ENCODE results near the gene SEC23B.
A peak's percentile ranks its signal among the peaks of the same experiment; 100 is the strongest.

Gene SEC23B

DNA sequence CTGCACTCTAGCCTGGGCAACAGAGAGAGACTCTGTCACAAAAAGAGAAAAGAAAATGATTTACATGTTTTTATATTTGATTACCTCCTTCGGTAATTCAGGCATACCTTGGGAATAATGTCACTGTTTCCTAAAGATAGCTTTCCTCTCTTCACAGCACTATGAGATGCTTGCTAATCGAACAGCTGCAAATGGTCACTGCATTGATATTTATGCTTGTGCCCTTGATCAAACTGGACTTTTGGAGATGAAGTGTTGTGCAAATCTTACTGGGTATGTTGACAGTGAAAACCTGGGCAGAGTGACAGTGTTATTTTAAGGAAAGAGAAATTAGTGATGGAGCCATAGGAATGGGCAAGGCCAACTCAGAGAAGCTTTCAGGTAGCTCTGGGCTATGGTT is 19.6 kb downstream of the SEC23B start:
- DNase-seq, result no peak

DNA sequence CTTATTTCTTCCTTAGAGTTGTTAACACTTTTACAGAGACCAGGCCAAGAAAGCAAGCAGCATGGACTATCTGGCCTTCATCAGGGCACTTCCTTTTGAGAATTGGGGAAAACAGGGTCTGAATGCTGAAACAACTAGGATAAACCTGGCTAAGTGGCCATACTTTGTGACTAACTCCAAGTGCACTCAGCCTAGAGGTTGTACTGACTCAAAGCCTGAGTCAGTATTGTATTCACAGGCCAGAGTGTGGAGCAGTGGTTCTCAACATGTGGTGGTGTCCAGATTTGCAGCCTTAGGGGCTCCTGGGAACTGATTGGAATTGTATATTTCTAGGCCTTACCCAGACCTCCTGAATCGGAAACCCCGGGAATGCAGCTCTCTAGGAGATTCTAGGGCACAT is 20.1 kb downstream of the SEC23B start:
- no peak for DNase-seq

GRCh38 chr20:18529041-18529440 is 21.3 kb downstream of the SEC23B start:
- DNase-seq, result no peak

DNA sequence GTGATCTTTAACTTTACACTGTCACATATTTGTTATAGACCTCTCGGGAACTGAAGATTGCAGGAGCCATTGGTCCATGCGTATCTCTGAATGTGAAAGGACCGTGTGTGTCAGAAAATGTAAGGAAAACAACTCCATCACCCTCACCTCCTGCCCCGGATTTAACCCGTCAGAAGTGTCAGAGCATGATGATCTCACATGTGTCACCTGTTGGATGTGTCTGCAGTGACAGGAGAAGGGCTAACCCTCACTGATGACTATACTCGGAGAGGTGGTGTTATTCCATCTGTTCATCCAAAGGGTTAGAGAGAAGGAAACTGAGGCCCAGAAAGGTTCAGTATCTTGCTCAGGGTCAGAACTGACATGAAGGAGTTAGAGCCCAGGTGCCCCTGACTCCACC is 24.9 kb downstream of the SEC23B start:
- DNase-seq, result no peak

GRCh38 chr20:18533491-18533890 is 25.8 kb downstream of the SEC23B start:
- no peak for DNase-seq

DNA sequence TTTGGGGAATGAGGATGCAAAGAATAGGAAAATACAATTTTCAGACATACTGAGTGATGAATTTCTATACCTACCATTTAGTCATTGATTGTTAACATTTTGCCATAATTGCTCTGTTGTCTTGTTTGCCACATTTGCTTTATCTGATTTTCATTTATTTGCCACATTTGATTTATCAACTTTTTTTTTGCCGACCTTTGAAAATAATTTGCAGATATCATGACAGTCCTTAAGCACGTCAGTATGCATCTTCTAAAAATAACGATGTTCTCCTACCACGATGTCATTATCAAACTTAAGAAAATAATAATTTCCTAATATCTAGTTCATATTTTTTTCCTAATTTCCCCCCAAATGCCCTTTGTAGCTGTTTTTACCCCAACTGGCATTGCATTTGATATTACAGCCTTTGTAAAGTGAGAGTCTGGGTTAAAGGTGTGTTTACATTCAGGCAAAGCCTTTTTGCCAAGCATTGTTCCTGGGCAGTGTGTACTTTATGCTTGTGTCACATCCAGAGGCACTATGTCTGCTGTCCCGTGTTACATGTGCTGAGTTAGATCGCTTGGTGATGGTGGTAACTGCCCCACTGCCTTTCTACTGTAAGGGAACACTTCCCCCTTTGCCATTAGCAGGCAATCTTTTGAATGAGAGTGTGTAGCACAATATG is 26.4 kb downstream of the SEC23B start:
- no peak for DNase-seq

DNA sequence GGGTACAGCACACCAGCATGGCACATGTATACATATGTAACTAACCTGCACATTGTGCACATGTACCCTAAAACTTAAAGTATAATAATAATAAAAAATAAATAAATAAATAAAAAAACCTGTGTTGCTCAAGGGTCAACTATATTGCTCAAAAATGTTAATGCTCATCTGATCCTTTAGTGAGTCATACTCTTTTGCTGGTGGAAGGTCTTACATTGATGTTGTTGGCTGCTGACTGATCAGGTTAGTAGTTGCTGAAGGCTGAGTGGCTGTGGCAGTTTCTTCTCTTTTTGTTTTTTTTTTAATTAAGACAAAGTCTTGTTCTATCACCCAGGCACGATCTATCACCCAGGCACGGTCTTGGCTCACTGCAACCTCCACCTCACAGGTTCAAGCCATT is 29.9 kb downstream of the SEC23B start:
- no peak for DNase-seq

- no peak for DNase-seq
Measured at GRCh38 chr20:18541741-18542140, 34.0 kb downstream of the SEC23B start.

DNA sequence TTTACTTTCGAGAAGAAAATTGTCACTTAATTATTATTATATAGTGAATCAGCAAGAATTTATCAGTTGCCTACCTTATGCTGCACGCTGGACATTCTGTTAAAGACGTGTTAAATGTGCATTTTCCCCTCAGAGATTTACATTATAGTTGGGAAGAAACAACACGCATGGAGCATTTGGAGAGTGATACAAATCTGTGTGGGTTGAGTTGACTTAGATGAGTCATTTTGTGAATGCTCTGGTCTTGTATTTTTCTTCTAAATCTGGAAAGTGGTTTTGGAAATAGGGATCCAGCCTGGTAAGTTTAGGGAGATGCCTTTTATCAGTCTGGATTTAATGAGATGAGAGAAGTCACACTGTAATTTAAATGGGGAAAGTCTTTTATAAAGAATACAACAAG is 35.5 kb downstream of the SEC23B start:
- DNase-seq, result no peak

DNA sequence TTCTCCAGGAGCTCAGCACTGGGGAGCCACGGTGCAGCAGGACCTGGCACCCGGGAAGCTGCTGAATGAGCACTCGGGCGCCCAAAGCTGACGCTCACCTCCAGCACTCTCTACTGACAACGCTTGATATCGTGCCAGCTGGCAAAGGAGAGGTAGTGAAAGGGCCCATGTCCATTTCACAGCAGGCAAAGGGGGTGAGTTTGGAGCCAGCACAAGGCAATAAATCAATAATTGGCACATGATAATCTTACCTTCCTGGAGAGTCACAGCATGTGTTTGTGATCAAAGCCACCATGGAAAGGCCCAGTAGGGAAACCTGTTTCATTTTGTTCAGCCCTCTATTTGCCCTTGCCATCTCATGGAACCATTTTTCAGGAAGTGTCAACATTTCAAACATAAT is 36.2 kb downstream of the SEC23B start:
- DNase-seq, result no peak

DNA sequence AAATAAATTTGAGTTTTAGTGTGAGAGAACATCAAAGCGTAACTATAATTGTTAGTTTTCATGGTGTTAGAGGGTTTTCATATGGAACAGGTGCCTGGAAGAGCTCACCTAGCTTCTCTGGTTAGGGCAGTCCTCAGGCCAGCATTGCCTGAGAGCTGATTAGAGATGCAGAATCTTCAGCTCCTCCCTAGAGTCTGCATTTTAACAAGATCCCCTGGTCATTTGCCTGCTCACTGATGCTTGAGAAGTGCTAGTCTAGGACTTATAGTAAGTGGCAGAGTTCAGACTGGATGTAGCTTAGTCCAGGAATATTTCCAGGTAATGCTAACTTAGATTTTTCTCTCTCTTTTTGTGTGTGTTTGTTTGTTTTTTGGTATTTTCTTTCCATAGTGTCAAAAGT is 37.8 kb downstream of the SEC23B start:
- DNase-seq, result no peak

DNA sequence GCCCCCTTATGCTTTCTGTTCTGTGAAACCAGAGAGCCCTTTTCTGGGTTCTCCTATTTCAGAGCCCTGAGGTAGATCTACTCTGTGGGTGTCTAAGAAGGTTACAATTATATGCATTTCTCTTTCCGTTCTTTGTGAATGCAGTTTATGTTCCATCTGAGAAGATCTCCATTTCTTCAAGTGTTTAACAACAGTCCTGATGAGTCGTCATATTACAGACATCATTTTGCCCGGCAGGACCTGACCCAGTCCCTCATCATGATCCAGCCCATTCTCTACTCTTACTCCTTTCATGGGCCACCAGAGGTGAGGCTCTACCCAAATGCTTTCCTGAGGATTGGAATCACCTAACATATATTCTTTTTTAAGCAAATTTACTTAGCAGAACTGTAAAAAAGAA is 40.7 kb downstream of the SEC23B start:
- no peak for DNase-seq

DNA sequence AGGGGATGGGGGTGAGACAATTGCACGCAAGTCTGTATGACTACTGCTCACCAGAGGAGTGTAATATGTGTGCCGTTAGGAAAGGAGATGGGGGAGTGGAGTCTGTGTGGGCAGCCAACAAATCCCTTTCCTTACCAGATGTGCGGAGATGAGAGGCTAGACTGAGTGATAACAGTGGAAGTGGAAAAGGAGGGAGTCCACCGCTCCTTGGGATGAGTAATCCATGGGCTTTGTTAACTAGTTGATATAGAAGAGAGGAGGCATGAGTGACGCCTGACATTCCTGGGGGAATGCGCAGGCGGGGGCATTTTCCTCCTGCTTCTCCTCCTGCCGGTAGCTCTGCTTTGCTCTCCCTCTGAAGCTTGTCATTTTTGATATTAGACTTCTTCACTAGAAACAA is 46.0 kb downstream of the SEC23B start:
- DNase-seq, result no peak

- DNase-seq, result peak; percentile 95
Measured at GRCh38 chr20:18566892-18567738, 59.4 kb downstream of the SEC23B start, which contains the start of gene SMIM26. Gene SMIM26, plus strand, starts transcription at chr20:18567432. Its CDS starts 47 bp downstream, at chr20:18567479.

DNA sequence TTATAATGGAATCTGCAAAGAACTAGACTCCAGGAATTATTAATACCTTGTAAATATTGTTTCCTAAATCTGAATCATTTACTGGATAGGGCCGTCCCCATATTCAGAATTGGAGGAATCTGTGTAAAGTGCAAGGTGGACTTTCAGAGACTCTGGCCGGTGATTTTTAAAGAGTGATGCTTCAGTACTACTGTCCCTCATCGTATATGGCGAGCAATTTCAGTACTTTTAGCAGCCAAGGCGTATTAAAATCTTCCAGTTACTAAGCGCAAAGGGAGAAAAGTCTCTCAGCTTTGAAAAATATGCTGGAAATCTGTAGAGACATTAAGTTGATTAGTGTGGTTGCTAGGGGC is 60.0 kb downstream of the SEC23B start:
- no peak for DNase-seq

GRCh38 chr20:18571009-18571408 is 63.3 kb downstream of the SEC23B start:
- DNase-seq, result no peak

- no peak for DNase-seq
Measured at GRCh38 chr20:18571578-18571977, 63.8 kb downstream of the SEC23B start.

GRCh38 chr20:18577942-18578341 is 70.2 kb downstream of the SEC23B start:
- DNase-seq, result no peak

GRCh38 chr20:18578581-18578980 is 70.8 kb downstream of the SEC23B start:
- no peak for DNase-seq

DNA sequence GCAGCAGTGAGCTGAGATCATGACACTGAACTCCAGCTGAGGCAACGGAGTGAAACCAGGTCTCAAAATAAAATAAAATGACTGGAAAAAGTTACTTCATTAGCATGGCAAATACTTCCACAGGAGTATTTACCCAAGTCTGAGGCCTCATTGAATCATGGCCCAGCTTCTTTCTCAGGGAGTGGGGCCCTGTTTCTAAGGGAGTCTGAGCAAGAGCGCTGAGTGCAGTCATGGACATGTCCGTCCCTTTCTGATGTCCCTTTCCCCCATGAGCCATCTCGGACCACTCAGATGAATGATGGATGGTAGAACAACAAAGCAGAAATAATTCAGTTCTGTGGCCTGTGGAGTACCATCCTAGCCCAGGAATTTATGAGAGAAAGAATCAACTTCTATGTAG is 72.3 kb downstream of the SEC23B start:
- DNase-seq, result no peak

DNA sequence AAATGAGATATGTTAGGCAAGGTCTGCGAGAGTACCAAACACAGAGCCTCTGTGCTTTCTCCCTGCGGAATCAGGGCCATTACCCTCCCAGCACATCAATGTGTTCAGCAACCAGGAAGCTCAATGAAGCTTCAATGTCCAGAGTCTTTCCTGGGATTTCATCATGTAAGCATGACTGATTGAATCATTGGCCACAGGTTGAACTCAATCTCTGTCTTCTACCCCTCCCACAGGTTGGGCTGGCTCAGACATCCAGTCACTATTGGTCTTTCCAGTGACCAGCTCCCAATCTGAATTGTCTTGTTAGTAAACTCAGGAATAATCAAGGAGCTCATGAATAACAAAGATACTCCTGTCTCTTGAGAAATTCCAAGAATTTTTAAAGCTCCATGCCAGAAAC is 77.4 kb downstream of the SEC23B start:
- DNase-seq, result no peak

DNA sequence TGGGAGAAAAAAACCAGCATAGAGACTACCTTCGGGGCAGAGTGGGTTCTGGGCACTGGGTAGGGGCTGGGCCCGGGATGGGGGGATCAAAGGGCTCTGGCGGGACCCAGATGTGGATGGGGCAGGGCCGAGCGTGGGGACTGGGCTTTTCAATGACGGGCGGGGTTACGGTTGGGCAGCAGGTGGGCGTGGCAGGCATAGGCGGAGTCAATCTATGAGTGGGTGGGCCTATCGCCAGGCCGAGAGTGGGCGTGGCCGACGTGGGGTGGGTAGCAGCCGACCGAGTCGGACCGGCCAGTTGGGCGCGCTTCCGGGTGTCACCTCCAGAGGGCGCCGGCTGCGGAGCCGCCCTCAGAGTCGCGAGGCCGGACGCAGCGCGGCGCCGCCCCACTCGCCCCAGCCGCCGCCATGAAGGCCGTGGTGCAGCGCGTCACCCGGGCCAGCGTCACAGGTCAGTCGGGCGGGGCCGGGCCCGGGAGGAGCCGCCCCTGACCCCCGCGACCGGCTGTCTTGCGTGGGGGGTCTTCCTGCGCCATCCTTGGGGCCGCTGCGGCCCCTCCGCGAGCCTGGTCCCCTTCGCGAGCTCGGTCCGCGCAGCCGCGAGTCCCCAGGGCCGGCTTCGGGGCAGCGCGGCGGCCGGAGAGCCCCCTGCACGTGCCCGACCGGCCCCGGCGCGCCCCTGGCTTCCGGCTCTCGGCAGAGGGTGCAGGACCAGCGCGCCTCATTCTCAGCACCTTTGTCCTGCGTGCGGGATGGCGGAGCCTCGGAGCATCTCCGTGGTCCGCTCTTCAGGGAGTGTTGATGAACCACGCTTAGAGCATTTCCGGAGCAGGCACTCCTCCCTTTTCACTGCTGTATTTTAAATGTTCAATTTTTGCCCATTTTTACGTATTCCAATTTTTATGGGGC is 80.2 kb downstream of the SEC23B start, which contains the start of gene DTD1:
TSS of gene DTD1 (plus strand) at position 390 of the 909 bp plus-strand sequence. CDS start at position 409, 19 bp downstream.
- DNase-seq, result peak; percentile 97

DNA sequence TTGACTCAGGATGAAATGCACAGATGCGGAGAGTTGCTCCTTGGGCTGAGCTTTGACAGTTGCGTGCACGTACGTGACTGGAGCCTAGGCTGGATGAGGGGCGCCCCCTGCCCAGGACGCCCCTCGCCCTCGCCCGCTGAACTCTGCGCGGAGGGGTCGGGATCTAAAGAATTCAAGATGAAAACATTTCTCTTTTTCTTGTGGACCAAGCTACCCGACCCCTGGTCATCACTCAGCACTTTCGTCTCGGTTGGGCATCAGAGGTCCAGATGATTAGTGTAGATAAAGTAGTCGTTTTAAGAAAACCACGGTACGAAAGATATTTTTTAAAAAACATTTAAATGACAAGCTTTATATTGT is 80.8 kb downstream of the SEC23B start:
- DNase-seq, result no peak
